Liver (tissue), 9 donors: ENCODE data around the gene COL6A3. TPM values are rescaled to one million over a fixed set of nuclear protein-coding genes. Genes with fewer than 3 reads are reported as not detected.

Experiments
- DNase-seq: peaks from one replicate; pipeline ENCODE4 v3.0.0-alpha.2; 2017; ENCODE audit warnings: low spot score
- H3K27ac ChIP-seq, 2 donors: one replicate each; pipeline ENCODE4 v1.7.0; 2013; ENCODE audit warnings: inconsistent platforms in 2 of 2, low read length in 2 of 2, control low read depth in 1 of 2, low read depth in 1 of 2, mild to moderate bottlenecking in 1 of 2
- H3K27me3 ChIP-seq, 4 donors: one replicate each; pipeline versions ENCODE4 v1.6.1 to v1.7.0; 2013; ENCODE audit warnings: low read length in 3 of 4, inconsistent platforms in 1 of 4, mild to moderate bottlenecking in 1 of 4, moderate library complexity in 1 of 4; ENCODE audit not compliant: control insufficient read depth in 4 of 4, insufficient read depth in 4 of 4
- H3K36me3 ChIP-seq, 4 donors: one replicate each; pipeline versions ENCODE4 v1.6.1 to v1.7.0; 2013; ENCODE audit warnings: low read length in 3 of 4, mild to moderate bottlenecking in 3 of 4, low read depth in 1 of 4, moderate library complexity in 1 of 4; ENCODE audit not compliant: control insufficient read depth in 4 of 4, insufficient read depth in 3 of 4
- H3K4me1 ChIP-seq, 4 donors: one replicate each; pipeline versions ENCODE4 v1.6.1 to v1.7.0; 2013; ENCODE audit warnings: low read length in 3 of 4, mild to moderate bottlenecking in 3 of 4, moderate library complexity in 1 of 4; ENCODE audit not compliant: control insufficient read depth in 4 of 4, insufficient read depth in 4 of 4
- H3K4me3 ChIP-seq, 3 donors: one replicate each; pipeline versions ENCODE4 v1.6.1 to v1.7.0; 2013; ENCODE audit warnings: low read length in 3 of 3, control low read depth in 1 of 3, low read depth in 1 of 3, mild to moderate bottlenecking in 1 of 3
- H3K9ac ChIP-seq, 2 donors: one replicate each; pipeline ENCODE4 v1.7.0; 2013; ENCODE audit warnings: low read length in 2 of 2, mild to moderate bottlenecking in 2 of 2, moderate library complexity in 2 of 2, control low read depth in 1 of 2, low read depth in 1 of 2
- H3K9me3 ChIP-seq, 4 donors: one replicate each; pipeline versions ENCODE4 v1.6.1 to v1.7.0; 2013; ENCODE audit warnings: low read length in 3 of 4; ENCODE audit not compliant: control insufficient read depth in 4 of 4
- EGR1 ChIP-seq, 2 donors: IDR thresholded peaks; 2 replicates each; pipeline ENCODE4 v1.6.1; 2016 to 2018; ENCODE audit warnings: antibody characterized with exemption in 2 of 2, low read depth in 2 of 2
- FOXA1 ChIP-seq: IDR thresholded peaks from 2 replicates; pipeline ENCODE4 v1.6.1; 2016; ENCODE audit warnings: antibody characterized with exemption
- FOXA2 ChIP-seq: IDR thresholded peaks from 2 replicates; pipeline ENCODE4 v1.6.1; 2016; ENCODE audit warnings: antibody characterized with exemption
- GABPA ChIP-seq, 2 donors: IDR thresholded peaks in 1 of 2; conservative IDR thresholded peaks in 1 of 2; 2 replicates each; pipeline ENCODE4 v1.6.1; 2016; ENCODE audit warnings: antibody characterized with exemption in 2 of 2, mild to moderate bottlenecking in 1 of 2, moderate library complexity in 1 of 2
- HNF4A ChIP-seq, 2 donors: conservative IDR thresholded peaks; 2 replicates each; pipeline ENCODE4 v1.6.1; 2016; ENCODE audit warnings: antibody characterized with exemption in 2 of 2, mild to moderate bottlenecking in 2 of 2
- HNF4G ChIP-seq: IDR thresholded peaks from 2 replicates; pipeline ENCODE4 v1.6.1; 2016; ENCODE audit warnings: antibody characterized with exemption
- JUND ChIP-seq, 2 donors: IDR thresholded peaks; 2 replicates each; pipeline ENCODE4 v1.6.1; 2016; ENCODE audit warnings: antibody characterized with exemption in 2 of 2
- NR2F2 ChIP-seq: IDR thresholded peaks from 2 replicates; pipeline ENCODE4 v1.6.1; 2016; ENCODE audit warnings: antibody characterized with exemption
- RAD21 ChIP-seq, 2 donors: IDR thresholded peaks; 2 replicates each; pipeline ENCODE4 v1.6.1; 2016; ENCODE audit warnings: antibody characterized with exemption in 2 of 2, mild to moderate bottlenecking in 2 of 2
- RXRA ChIP-seq, 2 donors: IDR thresholded peaks; 2 replicates each; pipeline ENCODE4 v1.6.1; 2017 to 2018; ENCODE audit warnings: antibody characterized with exemption in 2 of 2, mild to moderate bottlenecking in 1 of 2
- SP1 ChIP-seq: IDR thresholded peaks from 2 replicates; pipeline ENCODE4 v1.6.1; 2018; ENCODE audit warnings: antibody characterized with exemption, mild to moderate bottlenecking
- TAF1 ChIP-seq: conservative IDR thresholded peaks from 2 replicates; pipeline ENCODE4 v1.6.1; 2016; ENCODE audit warnings: antibody characterized with exemption, mild to moderate bottlenecking
- YY1 ChIP-seq: IDR thresholded peaks from 2 replicates; pipeline ENCODE4 v1.6.1; 2016; ENCODE audit warnings: antibody characterized with exemption, mild to moderate bottlenecking
- WGBS: extraction: QIAGEN DNeasy Blood & Tissue Kit; methylation state at CpG from one replicate; pipeline ENCODE4 v1.1.7; 2013; 5-methylcytosine and 5-hydroxymethylcytosine counted together
- polyA plus RNA-seq, 2 donors: library from polyadenylated mRNA; stranded (reverse) in 1 of 2; unstranded in 1 of 2; fragments of 200-250 nt in 1 of 2; fragments of >200 nt in 1 of 2; fragmentation: Nextera tagmentation in 1 of 2; extraction: Ambion mirVana in 1 of 2; gene quantifications; one replicate each; pipeline versions ENCODE4 v1.2.1 to v1.2.3, GENCODE V29; 2013 to 2015
- total RNA-seq, 2 donors: library from RNA; depleted of rRNA; stranded (reverse); fragments of >200 nt; gene quantifications; one replicate each; pipeline ENCODE4 v1.2.3, GENCODE V29; 2014
- TF ChIP-seq, protein P1 (sequence below): IDR thresholded peaks from 2 replicates; pipeline ENCODE4 v1.6.1; 2016; ENCODE audit warnings: antibody characterized with exemption
- TF ChIP-seq, protein P2 (sequence below): IDR thresholded peaks from 2 replicates; pipeline ENCODE4 v1.6.1; 2016; ENCODE audit warnings: antibody characterized with exemption, mild to moderate bottlenecking
- TF ChIP-seq, protein P3 (sequence below): IDR thresholded peaks from 2 replicates; pipeline ENCODE4 v1.6.1; 2016; ENCODE audit warnings: antibody characterized with exemption
- TF ChIP-seq, protein P4 (sequence below): IDR thresholded peaks from 2 replicates; pipeline ENCODE4 v1.6.1; 2016; ENCODE audit warnings: antibody characterized with exemption
- TF ChIP-seq, protein P5 (sequence below): fragments of 150-350 bp; IDR thresholded peaks from 2 replicates; pipeline ENCODE4 v1.5.1; 2017; ENCODE audit warnings: improper control_type of control experiment, low read depth, low read length; ENCODE audit not compliant: missing input control
- donor health status: healthy.
- donor health status: healthy.
- donor health status: healthy.
- donor health status: healthy.
- donor health status: healthy.

The COL6A3 gene
- total and polyA plus RNA-seq, 4 donors: 1.7 to 28.7 (median 17.5) TPM

DNA sequence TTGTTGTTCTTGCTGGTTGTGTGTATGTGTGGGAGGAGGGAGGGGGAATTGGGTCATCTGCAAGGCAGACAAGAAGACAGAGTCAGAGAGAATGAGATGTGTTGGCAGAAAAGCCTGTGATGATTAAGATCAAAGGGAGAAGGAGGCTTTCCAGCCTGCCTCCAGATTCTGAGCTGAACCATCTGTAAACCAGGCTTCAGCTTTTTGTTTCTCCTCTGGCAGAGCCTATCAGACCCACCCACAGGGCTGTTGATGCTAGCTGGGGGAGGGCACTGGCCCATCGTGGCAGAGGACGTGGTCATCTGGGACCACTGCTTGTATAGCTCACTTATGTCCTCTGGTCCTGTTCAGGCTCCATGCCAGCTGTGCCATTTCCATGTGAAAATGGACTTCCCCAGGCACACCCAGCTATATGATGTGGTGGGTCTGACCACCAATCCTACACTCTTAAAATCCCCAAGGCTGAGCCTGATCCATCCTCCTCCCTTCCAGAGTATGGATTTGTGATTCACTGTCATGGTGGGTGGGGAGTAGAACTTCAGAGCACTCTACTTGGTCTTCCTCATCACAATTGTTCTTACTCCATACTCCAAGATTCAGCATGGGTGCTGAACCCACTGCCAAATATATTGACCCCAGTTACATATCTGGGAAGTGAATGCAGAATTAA is 27.8 kb upstream of the COL6A3 start:
- DNase-seq: no peak
- H3K36me3 ChIP-seq: no peaks in the 10 kb centered on the region
- no peak overlapping the region for H3K9ac ChIP-seq
- TF ChIP-seq FOXA1: no peak
- no peak for TF ChIP-seq TAF1
- TF ChIP-seq NR2F2: no peak
- no peak for TF ChIP-seq RXRA (IDR thresholded peaks at IDR 0.05)
- no peaks in the 10 kb centered on the region for H3K4me1 ChIP-seq
- H3K27me3 ChIP-seq: no peaks in the 10 kb centered on the region
- WGBS: 57% methylated on average over 2 of the region's 2 CpGs
- no peak overlapping the region for H3K27ac ChIP-seq
- no peaks in the 10 kb centered on the region for H3K9me3 ChIP-seq
- H3K4me3 ChIP-seq: no peak overlapping the region

DNA sequence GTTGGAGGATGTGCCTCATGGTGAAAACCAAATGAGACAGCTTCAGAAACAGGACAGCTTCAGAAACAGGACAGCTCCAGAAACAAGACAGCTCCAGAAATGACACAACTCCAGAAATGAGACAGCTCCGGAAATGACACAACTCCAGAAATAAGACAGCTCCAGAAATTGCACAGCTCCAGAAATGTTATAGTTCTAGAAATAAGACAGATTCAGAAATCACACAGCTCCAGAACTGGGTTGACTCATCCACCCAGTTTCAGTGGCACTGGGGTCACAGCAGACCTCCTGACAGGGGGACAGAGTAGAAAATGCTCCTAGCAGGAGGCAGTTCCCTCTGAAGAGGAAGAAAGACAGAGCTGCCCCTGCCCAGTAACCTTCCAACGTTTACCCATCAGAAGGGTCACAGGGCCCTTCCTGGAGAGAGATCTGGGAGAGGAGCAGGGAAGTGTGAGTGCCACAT is 26.9 kb upstream of the COL6A3 start:
- no peak for DNase-seq
- H3K27ac ChIP-seq: no peak overlapping the region
- H3K4me1 ChIP-seq: no peaks in the 10 kb centered on the region
- no peaks in the 10 kb centered on the region for H3K9me3 ChIP-seq
- H3K4me3 ChIP-seq: no peak overlapping the region
- no peaks in the 10 kb centered on the region for H3K27me3 ChIP-seq
- WGBS: 41% methylated on average over 2 of the region's 2 CpGs
- TF ChIP-seq HNF4G: no peak
- no peak for TF ChIP-seq SP1
- no peak for TF ChIP-seq RXRA (IDR thresholded peaks at IDR 0.05)
- TF ChIP-seq, protein P1, sequence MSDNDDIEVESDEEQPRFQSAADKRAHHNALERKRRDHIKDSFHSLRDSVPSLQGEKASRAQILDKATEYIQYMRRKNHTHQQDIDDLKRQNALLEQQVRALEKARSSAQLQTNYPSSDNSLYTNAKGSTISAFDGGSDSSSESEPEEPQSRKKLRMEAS: no peak
- TF ChIP-seq, protein P2, sequence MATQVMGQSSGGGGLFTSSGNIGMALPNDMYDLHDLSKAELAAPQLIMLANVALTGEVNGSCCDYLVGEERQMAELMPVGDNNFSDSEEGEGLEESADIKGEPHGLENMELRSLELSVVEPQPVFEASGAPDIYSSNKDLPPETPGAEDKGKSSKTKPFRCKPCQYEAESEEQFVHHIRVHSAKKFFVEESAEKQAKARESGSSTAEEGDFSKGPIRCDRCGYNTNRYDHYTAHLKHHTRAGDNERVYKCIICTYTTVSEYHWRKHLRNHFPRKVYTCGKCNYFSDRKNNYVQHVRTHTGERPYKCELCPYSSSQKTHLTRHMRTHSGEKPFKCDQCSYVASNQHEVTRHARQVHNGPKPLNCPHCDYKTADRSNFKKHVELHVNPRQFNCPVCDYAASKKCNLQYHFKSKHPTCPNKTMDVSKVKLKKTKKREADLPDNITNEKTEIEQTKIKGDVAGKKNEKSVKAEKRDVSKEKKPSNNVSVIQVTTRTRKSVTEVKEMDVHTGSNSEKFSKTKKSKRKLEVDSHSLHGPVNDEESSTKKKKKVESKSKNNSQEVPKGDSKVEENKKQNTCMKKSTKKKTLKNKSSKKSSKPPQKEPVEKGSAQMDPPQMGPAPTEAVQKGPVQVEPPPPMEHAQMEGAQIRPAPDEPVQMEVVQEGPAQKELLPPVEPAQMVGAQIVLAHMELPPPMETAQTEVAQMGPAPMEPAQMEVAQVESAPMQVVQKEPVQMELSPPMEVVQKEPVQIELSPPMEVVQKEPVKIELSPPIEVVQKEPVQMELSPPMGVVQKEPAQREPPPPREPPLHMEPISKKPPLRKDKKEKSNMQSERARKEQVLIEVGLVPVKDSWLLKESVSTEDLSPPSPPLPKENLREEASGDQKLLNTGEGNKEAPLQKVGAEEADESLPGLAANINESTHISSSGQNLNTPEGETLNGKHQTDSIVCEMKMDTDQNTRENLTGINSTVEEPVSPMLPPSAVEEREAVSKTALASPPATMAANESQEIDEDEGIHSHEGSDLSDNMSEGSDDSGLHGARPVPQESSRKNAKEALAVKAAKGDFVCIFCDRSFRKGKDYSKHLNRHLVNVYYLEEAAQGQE: no peak
- TF ChIP-seq, protein P3, sequence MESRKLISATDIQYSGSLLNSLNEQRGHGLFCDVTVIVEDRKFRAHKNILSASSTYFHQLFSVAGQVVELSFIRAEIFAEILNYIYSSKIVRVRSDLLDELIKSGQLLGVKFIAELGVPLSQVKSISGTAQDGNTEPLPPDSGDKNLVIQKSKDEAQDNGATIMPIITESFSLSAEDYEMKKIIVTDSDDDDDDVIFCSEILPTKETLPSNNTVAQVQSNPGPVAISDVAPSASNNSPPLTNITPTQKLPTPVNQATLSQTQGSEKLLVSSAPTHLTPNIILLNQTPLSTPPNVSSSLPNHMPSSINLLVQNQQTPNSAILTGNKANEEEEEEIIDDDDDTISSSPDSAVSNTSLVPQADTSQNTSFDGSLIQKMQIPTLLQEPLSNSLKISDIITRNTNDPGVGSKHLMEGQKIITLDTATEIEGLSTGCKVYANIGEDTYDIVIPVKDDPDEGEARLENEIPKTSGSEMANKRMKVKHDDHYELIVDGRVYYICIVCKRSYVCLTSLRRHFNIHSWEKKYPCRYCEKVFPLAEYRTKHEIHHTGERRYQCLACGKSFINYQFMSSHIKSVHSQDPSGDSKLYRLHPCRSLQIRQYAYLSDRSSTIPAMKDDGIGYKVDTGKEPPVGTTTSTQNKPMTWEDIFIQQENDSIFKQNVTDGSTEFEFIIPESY: no peak
- TF ChIP-seq JUND (IDR thresholded peaks at IDR 0.05): no peak
- TF ChIP-seq, protein P4, sequence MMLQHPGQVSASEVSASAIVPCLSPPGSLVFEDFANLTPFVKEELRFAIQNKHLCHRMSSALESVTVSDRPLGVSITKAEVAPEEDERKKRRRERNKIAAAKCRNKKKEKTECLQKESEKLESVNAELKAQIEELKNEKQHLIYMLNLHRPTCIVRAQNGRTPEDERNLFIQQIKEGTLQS: no peak
- no peak for TF ChIP-seq YY1
- TF ChIP-seq FOXA2: no peak
- no peak for TF ChIP-seq GABPA (IDR thresholded peaks at IDR 0.05 in 1 of 2, conservative IDR thresholded peaks at IDR 0.05 in 1 of 2)
- TF ChIP-seq EGR1 (IDR thresholded peaks at IDR 0.05; ENCODE audit: low read depth in 2 of 2): no peak
- no peak for TF ChIP-seq HNF4A (conservative IDR thresholded peaks at IDR 0.05)
- TF ChIP-seq RAD21 (IDR thresholded peaks at IDR 0.05): no peak
- TF ChIP-seq TAF1: no peak
- TF ChIP-seq, protein P5, sequence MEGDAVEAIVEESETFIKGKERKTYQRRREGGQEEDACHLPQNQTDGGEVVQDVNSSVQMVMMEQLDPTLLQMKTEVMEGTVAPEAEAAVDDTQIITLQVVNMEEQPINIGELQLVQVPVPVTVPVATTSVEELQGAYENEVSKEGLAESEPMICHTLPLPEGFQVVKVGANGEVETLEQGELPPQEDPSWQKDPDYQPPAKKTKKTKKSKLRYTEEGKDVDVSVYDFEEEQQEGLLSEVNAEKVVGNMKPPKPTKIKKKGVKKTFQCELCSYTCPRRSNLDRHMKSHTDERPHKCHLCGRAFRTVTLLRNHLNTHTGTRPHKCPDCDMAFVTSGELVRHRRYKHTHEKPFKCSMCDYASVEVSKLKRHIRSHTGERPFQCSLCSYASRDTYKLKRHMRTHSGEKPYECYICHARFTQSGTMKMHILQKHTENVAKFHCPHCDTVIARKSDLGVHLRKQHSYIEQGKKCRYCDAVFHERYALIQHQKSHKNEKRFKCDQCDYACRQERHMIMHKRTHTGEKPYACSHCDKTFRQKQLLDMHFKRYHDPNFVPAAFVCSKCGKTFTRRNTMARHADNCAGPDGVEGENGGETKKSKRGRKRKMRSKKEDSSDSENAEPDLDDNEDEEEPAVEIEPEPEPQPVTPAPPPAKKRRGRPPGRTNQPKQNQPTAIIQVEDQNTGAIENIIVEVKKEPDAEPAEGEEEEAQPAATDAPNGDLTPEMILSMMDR: no peak
- TF ChIP-seq FOXA1: no peak
- no peak for TF ChIP-seq NR2F2
- no peak overlapping the region for H3K9ac ChIP-seq
- H3K36me3 ChIP-seq: no peaks in the 10 kb centered on the region
